Measurements from ENCODE around the gene C1orf210. TPM values are rescaled to one million over a fixed set of nuclear protein-coding genes. Genes with fewer than 3 reads are reported as not detected.

C1orf210 gene
- total RNA-seq, 1 experiment from 2014 or later = 7.8 TPM

GRCh38 chr1:43309405-43310025, 24.1 kb upstream of the C1orf210 start:
- intact Hi-C loops (cut with micrococcal nuclease; ENCODE audit: unreplicated experiment) = no loop called here
- DNase-seq = no peak
- H3K27me3 ChIP-seq (replicated peaks; ENCODE audit: control insufficient read depth, insufficient read depth, low read length) = no peaks in the 10 kb centered on the region
- H3K9me3 ChIP-seq = no peaks in the 10 kb centered on the region
- ChIA-PET POLR2A (no interaction called here), CTCF (interaction anchor here (0.5 kb wide), 1 partner anchor 69 kb away, joined by 5 read pairs; no protein-coding TSS in a partner anchor)
- Mint-ChIP-seq H3K4me3 (ENCODE audit: unreplicated experiment) (no peak overlapping the region), H3K27me3 (ENCODE audit: insufficient read depth, unreplicated experiment) (no peaks in the 10 kb centered on the region), H3K4me1 (ENCODE audit: low read depth, unreplicated experiment) (no peaks in the 10 kb centered on the region), H3K36me3 (ENCODE audit: insufficient read depth, unreplicated experiment) (no peaks in the 10 kb centered on the region), H3K27ac (ENCODE audit: unreplicated experiment) (no peak overlapping the region), H3K9me3 (ENCODE audit: unreplicated experiment) (no peaks in the 10 kb centered on the region)
- H3K4me3 ChIP-seq (ENCODE audit: low read depth, low read length) = no peak overlapping the region
- no TSS peak for BruUV-seq (replicated peaks)
- TF ChIP-seq CTCF (IDR thresholded peaks at IDR 0.05; ENCODE audit: insufficient read depth in 1 of 2, low read depth in 1 of 2, low read length in 1 of 2, severe bottlenecking in 1 of 2, unreplicated experiment in 1 of 2) = no peak
- no peaks in the 10 kb centered on the region for H3K36me3 ChIP-seq (ENCODE audit: control insufficient read depth, insufficient read depth, low read length)
- no peaks in the 10 kb centered on the region for H3K4me1 ChIP-seq

- no peaks in the 10 kb centered on the region for H3K9me3 ChIP-seq
- TF ChIP-seq CTCF (IDR thresholded peaks at IDR 0.05; ENCODE audit: insufficient read depth in 1 of 2, low read depth in 1 of 2, low read length in 1 of 2, severe bottlenecking in 1 of 2, unreplicated experiment in 1 of 2) = no peak
- H3K4me3 ChIP-seq (ENCODE audit: low read depth, low read length) = no peak overlapping the region
- ChIA-PET CTCF (no interaction called here), POLR2A (no interaction called here)
- BruUV-seq (replicated peaks) = no TSS peak
- Mint-ChIP-seq H3K4me3 (ENCODE audit: unreplicated experiment) (no peak overlapping the region), H3K27ac (ENCODE audit: unreplicated experiment) (no peak overlapping the region), H3K27me3 (ENCODE audit: insufficient read depth, unreplicated experiment) (no peaks in the 10 kb centered on the region), H3K36me3 (ENCODE audit: insufficient read depth, unreplicated experiment) (no peaks in the 10 kb centered on the region), H3K9me3 (ENCODE audit: unreplicated experiment) (no peaks in the 10 kb centered on the region), H3K4me1 (ENCODE audit: low read depth, unreplicated experiment) (no peaks in the 10 kb centered on the region)
- no peak for DNase-seq
- no peaks in the 10 kb centered on the region for H3K4me1 ChIP-seq
- H3K27me3 ChIP-seq (replicated peaks; ENCODE audit: control insufficient read depth, insufficient read depth, low read length) = no peaks in the 10 kb centered on the region
- intact Hi-C loops (cut with micrococcal nuclease; ENCODE audit: unreplicated experiment) = no loop called here
- no peaks in the 10 kb centered on the region for H3K36me3 ChIP-seq (ENCODE audit: control insufficient read depth, insufficient read depth, low read length)
Measured at GRCh38 chr1:43308635-43309404, 23.4 kb upstream of the C1orf210 start.

- no peak for DNase-seq
- Histone ChIP-seq H3K36me3 (ENCODE audit: control insufficient read depth, insufficient read depth, low read length) (no peaks in the 10 kb centered on the region), H3K9me3 (no peaks in the 10 kb centered on the region), H3K4me3 (ENCODE audit: low read depth, low read length) (no peak overlapping the region), H3K27me3 (replicated peaks; ENCODE audit: control insufficient read depth, insufficient read depth, low read length) (no peaks in the 10 kb centered on the region), H3K4me1 (no peaks in the 10 kb centered on the region)
- Mint-ChIP-seq H3K27ac (ENCODE audit: unreplicated experiment) (no peak overlapping the region), H3K4me3 (ENCODE audit: unreplicated experiment) (no peak overlapping the region), H3K27me3 (ENCODE audit: insufficient read depth, unreplicated experiment) (no peaks in the 10 kb centered on the region), H3K9me3 (ENCODE audit: unreplicated experiment) (no peaks in the 10 kb centered on the region), H3K4me1 (ENCODE audit: low read depth, unreplicated experiment) (peaks cover 6% of the 10 kb centered on the region), H3K36me3 (ENCODE audit: insufficient read depth, unreplicated experiment) (no peaks in the 10 kb centered on the region)
- POLR2A ChIA-PET = no interaction called here
- no TSS peak for BruUV-seq (replicated peaks)
- intact Hi-C loops (cut with micrococcal nuclease; ENCODE audit: unreplicated experiment) = no loop called here
- no peak for TF ChIP-seq CTCF (IDR thresholded peaks at IDR 0.05; ENCODE audit: insufficient read depth in 1 of 2, low read depth in 1 of 2, low read length in 1 of 2, severe bottlenecking in 1 of 2, unreplicated experiment in 1 of 2)
- CTCF ChIA-PET = no interaction called here
Measured at GRCh38 chr1:43307458-43308158, 22.2 kb upstream of the C1orf210 start.
